Endodermal cell (in vitro differentiated cells): ENCODE measurements around the gene FAHD1. TPM values are rescaled to one million over a fixed set of nuclear protein-coding genes. Genes with fewer than 3 reads are reported as not detected.

Experiments
- DNase-seq: peaks from one replicate; pipeline ENCODE4 v3.0.0-alpha.2; 2017
- H3K27ac ChIP-seq: 2 replicates; pipeline ENCODE4 v1.5.1; 2013; ENCODE audit warnings: mild to moderate bottlenecking, low read depth, low read length, moderate library complexity
- H3K27me3 ChIP-seq: 2 replicates; pipeline ENCODE4 v1.6.1; 2013; ENCODE audit warnings: mild to moderate bottlenecking, low read length, moderate library complexity; ENCODE audit not compliant: insufficient read depth, control insufficient read depth, poor library complexity, severe bottlenecking
- H3K36me3 ChIP-seq: 2 replicates; pipeline ENCODE4 v1.7.0; 2013; ENCODE audit warnings: mild to moderate bottlenecking, low read length, moderate library complexity; ENCODE audit not compliant: control insufficient read depth, insufficient read depth
- H3K4me1 ChIP-seq: one replicate; pipeline ENCODE4 v1.7.0; 2013; ENCODE audit warnings: low read length; ENCODE audit not compliant: control insufficient read depth, insufficient read depth
- H3K4me3 ChIP-seq: 2 replicates; pipeline ENCODE4 v1.5.1; 2013; ENCODE audit warnings: mild to moderate bottlenecking, low read length, moderate library complexity
- H3K9ac ChIP-seq: 2 replicates; pipeline ENCODE4 v1.6.1; 2013; ENCODE audit warnings: mild to moderate bottlenecking, low read length, moderate library complexity; ENCODE audit not compliant: poor library complexity, severe bottlenecking; ENCODE audit errors: extremely low read depth
- H3K9me3 ChIP-seq: 2 replicates; pipeline ENCODE4 v1.6.1; 2013; ENCODE audit warnings: mild to moderate bottlenecking, low read length, moderate library complexity; ENCODE audit not compliant: control insufficient read depth
- H3K27ac Mint-ChIP-seq: 2 replicates; pipeline ENCODE4 v1.8.0; 2020; ENCODE audit warnings: mixed read lengths
- H3K27me3 Mint-ChIP-seq: 2 replicates; pipeline ENCODE4 v1.8.0; 2021; ENCODE audit warnings: mild to moderate bottlenecking, mixed read lengths; ENCODE audit not compliant: insufficient read depth
- H3K36me3 Mint-ChIP-seq: 2 replicates; pipeline ENCODE4 v1.8.0; 2020; ENCODE audit warnings: low read depth, mixed read lengths
- H3K4me1 Mint-ChIP-seq: 2 replicates; pipeline ENCODE4 v1.8.0; 2020; ENCODE audit warnings: mixed read lengths
- H3K4me3 Mint-ChIP-seq: 2 replicates; pipeline ENCODE4 v1.8.0; 2020; ENCODE audit warnings: mild to moderate bottlenecking, moderate library complexity, mixed read lengths
- H3K9me3 Mint-ChIP-seq: 2 replicates; pipeline ENCODE4 v1.8.0; 2020; ENCODE audit warnings: mild to moderate bottlenecking, mixed read lengths
- CTCF ChIP-seq: fragments of 200-600 bp; sonication (generic); conservative IDR thresholded peaks from 2 replicates; pipeline ENCODE4 v1.5.0; 2021; ENCODE audit warnings: antibody characterized with exemption, mild to moderate bottlenecking
- WGBS, 2 experiments: methylation state at CpG; one replicate each; pipeline versions ENCODE4 v1.1.5 to v1.1.7; 2013; ENCODE audit warnings: missing lambda C conversion rate in 2 of 2, mixed read lengths in 1 of 2; ENCODE audit not compliant: insufficient coverage in 1 of 2, insufficient read length in 1 of 2; 5-methylcytosine and 5-hydroxymethylcytosine counted together
- total RNA-seq, 2 donors: library from RNA; stranded (reverse); fragmentation: NEBNext Ultra II Directional in 1 of 2; extraction: Animal tissue kit (Norgen Biotek cat#: 25700) in 1 of 2; gene quantifications; 2 replicates in 1 of 2; 3 replicates in 1 of 2; pipeline ENCODE4 v1.2.1, GENCODE V29; 2021

FAHD1 gene
- total RNA-seq, 2 donors from 2014 or later, result 16.6 to 16.9 TPM

- H3K4me1 ChIP-seq, result no peaks in the 10 kb centered on the region
- H3K27me3 ChIP-seq, result peaks cover 28% of the 10 kb centered on the region
- Mint-ChIP-seq H3K27ac (no peak overlapping the region), H3K27me3 (peaks cover 45% of the 10 kb centered on the region), H3K9me3 (peaks cover 3% of the 10 kb centered on the region), H3K4me3 (no peak overlapping the region), H3K4me1 (no peaks in the 10 kb centered on the region), H3K36me3 (no peaks in the 10 kb centered on the region)
- WGBS, 2 experiments, result 71 to 76% methylated on average over 6 of the region's 6 CpGs
- no peak overlapping the region for H3K9ac ChIP-seq
- H3K9me3 ChIP-seq, result no peaks in the 10 kb centered on the region
- H3K27ac ChIP-seq, result no peak overlapping the region
- no peak for TF ChIP-seq CTCF
- H3K4me3 ChIP-seq, result no peak overlapping the region
- no peaks in the 10 kb centered on the region for H3K36me3 ChIP-seq
- DNase-seq, result no peak
These were observed 50.1 kb downstream of the FAHD1 start for GRCh38 chr16:1877089-1877488.

DNA sequence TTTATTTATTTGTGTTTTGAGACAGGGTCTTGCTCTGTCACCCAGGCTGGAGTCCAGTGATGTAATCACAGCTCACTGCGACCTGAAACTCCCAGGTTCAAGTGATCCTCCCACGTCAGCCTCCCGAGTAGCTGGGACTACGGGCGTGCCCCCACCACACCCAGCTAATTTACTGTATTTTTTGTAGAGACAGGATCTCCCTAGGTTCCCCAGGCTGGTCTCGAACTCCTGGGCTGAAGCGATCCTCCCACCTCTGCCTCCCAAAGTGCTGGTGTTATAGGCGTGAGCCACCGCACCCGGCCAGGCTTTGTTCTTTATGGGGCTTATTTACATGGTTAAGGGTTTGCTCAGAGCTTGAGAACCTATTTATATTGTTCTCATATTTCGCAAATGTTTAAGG lies 50.8 kb downstream of the FAHD1 start:
- Mint-ChIP-seq H3K4me1 (no peaks in the 10 kb centered on the region), H3K27me3 (peaks cover 39% of the 10 kb centered on the region), H3K36me3 (no peaks in the 10 kb centered on the region), H3K27ac (no peak overlapping the region), H3K9me3 (no peaks in the 10 kb centered on the region), H3K4me3 (no peak overlapping the region)
- 82 to 88% methylated on average over 10 to 11 of the region's 11 CpGs for WGBS, 2 experiments
- Histone ChIP-seq H3K27me3 (peaks cover 21% of the 10 kb centered on the region), H3K36me3 (no peaks in the 10 kb centered on the region), H3K27ac (no peak overlapping the region), H3K9me3 (no peaks in the 10 kb centered on the region), H3K4me3 (no peak overlapping the region), H3K9ac (no peak overlapping the region), H3K4me1 (no peaks in the 10 kb centered on the region)
- TF ChIP-seq CTCF, result no peak
- DNase-seq, result no peak

GRCh38 chr16:1878256-1878655 lies 51.2 kb downstream of the FAHD1 start:
- H3K36me3 ChIP-seq, result no peaks in the 10 kb centered on the region
- no peaks in the 10 kb centered on the region for H3K9me3 Mint-ChIP-seq
- DNase-seq, result no peak
- H3K4me1 Mint-ChIP-seq, result no peaks in the 10 kb centered on the region
- H3K27ac Mint-ChIP-seq, result no peak overlapping the region
- H3K27me3 Mint-ChIP-seq, result peaks cover 34% of the 10 kb centered on the region
- 90 to 92% methylated on average over 2 to 5 of the region's 5 CpGs for WGBS, 2 experiments
- H3K27me3 ChIP-seq, result peaks cover 20% of the 10 kb centered on the region
- no peaks in the 10 kb centered on the region for H3K9me3 ChIP-seq
- no peak overlapping the region for H3K4me3 ChIP-seq
- no peak for TF ChIP-seq CTCF
- no peak overlapping the region for H3K27ac ChIP-seq
- H3K36me3 Mint-ChIP-seq, result no peaks in the 10 kb centered on the region
- no peaks in the 10 kb centered on the region for H3K4me1 ChIP-seq
- no peak overlapping the region for H3K4me3 Mint-ChIP-seq
- H3K9ac ChIP-seq, result no peak overlapping the region

Other genes starting within 250 kb of the FAHD1 start
- 10 to 100 TPM; 43.0 to 58.9 TPM for gene IFT140, start 215.1 kb upstream of the FAHD1 start, total RNA-seq
- 10 to 100 TPM; 29.2 to 40.0 TPM for gene CRAMP1, start 214.8 kb upstream of the FAHD1 start, total RNA-seq
- 100 to 1,000 TPM; 161 to 168 TPM for gene JPT2, start 148.9 kb upstream of the FAHD1 start, total RNA-seq
- gene MAPK8IP3, start 121.0 kb upstream of the FAHD1 start, total RNA-seq, result 10 to 100 TPM; 76.0 to 84.0 TPM
- gene NME3, start 55.7 kb upstream of the FAHD1 start, total RNA-seq, result 10 to 100 TPM; 70.3 to 73.6 TPM
- gene EME2, start 54.4 kb upstream of the FAHD1 start, total RNA-seq, result 10 to 100 TPM; 34.3 to 64.3 TPM
- gene MRPS34, start 54.1 kb upstream of the FAHD1 start, total RNA-seq, result 100 to 1,000 TPM; 137 to 164 TPM
- 10 to 100 TPM; 28.0 to 28.1 TPM for gene SPSB3, start 44.6 kb upstream of the FAHD1 start, total RNA-seq
- gene NUBP2, start 44.2 kb upstream of the FAHD1 start, total RNA-seq, result 10 to 100 TPM; 61.1 to 61.5 TPM
- not detected for gene IGFALS, start 33.5 kb upstream of the FAHD1 start, total RNA-seq
- 10 to 100 TPM; 47.8 to 52.9 TPM for gene HAGH, start 381 bp upstream of the FAHD1 start, total RNA-seq
- not detected for gene MEIOB, start 45.0 kb downstream of the FAHD1 start, total RNA-seq
- not detected for gene HS3ST6, start 91.2 kb downstream of the FAHD1 start, total RNA-seq
- 10 to 100 TPM; 20.6 to 23.5 TPM for gene MSRB1, start 116.0 kb downstream of the FAHD1 start, total RNA-seq
- gene RPL3L, start 127.5 kb downstream of the FAHD1 start, total RNA-seq, result not detected
- gene NDUFB10, start 132.3 kb downstream of the FAHD1 start, total RNA-seq, result 100 to 1,000 TPM; 167 to 192 TPM
- gene RPS2, start 137.6 kb downstream of the FAHD1 start, total RNA-seq, result 1,000 to 10,000 TPM; 3,064 to 3,492 TPM
- under 1 TPM in 1 of 2 donors, not detected in 1; 0.44 TPM for gene RNF151, start 139.7 kb downstream of the FAHD1 start, total RNA-seq
- gene TBL3, start 144.8 kb downstream of the FAHD1 start, total RNA-seq, result 10 to 100 TPM; 43.4 to 49.7 TPM
- gene NOXO1, start 154.3 kb downstream of the FAHD1 start, total RNA-seq, result under 1 TPM in 1 of 2 donors, not detected in 1; 0.42 TPM
- gene GFER, start 157.0 kb downstream of the FAHD1 start, total RNA-seq, result 10 to 100 TPM; 40.3 to 45.5 TPM
- gene SYNGR3, start 162.8 kb downstream of the FAHD1 start, total RNA-seq, result 10 to 100 TPM in 1 of 2 donors, 1 to 10 TPM in 1; 7.0 to 11.2 TPM
- gene ZNF598, start 182.6 kb downstream of the FAHD1 start, total RNA-seq, result 10 to 100 TPM; 45.6 to 49.5 TPM
- gene NPW, start 192.6 kb downstream of the FAHD1 start, total RNA-seq, result 1 to 10 TPM; 1.2 to 1.9 TPM
- 10 to 100 TPM; 20.1 to 25.5 TPM for gene NHERF2, start 199.7 kb downstream of the FAHD1 start, total RNA-seq
- gene NTHL1, start 220.6 kb downstream of the FAHD1 start, total RNA-seq, result 10 to 100 TPM; 43.2 to 46.1 TPM
- 100 to 1,000 TPM; 166 to 192 TPM for gene TSC2, start 220.8 kb downstream of the FAHD1 start, total RNA-seq